Mesothelial cell of epicardium (in vitro differentiated cells): ENCODE results near the gene NELL1. TPM values are rescaled to one million over a fixed set of nuclear protein-coding genes. Genes with fewer than 3 reads are reported as not detected.
A peak's percentile ranks its signal among the peaks of the same experiment; 100 is the strongest.

Source experiments
- DNase-seq, 2 experiments: peaks; one replicate each; pipeline ENCODE4 v3.0.0; 2021; ENCODE audit warnings: low spot score in 2 of 2; ENCODE audit not compliant: unreplicated experiment in 2 of 2
- H3K27ac Mint-ChIP-seq: 2 replicates; pipeline ENCODE4 v1.8.0; 2021; ENCODE audit warnings: mixed read lengths
- H3K27me3 Mint-ChIP-seq: 2 replicates; pipeline ENCODE4 v1.8.0; 2021; ENCODE audit warnings: low read depth, mixed read lengths
- H3K36me3 Mint-ChIP-seq: 2 replicates; pipeline ENCODE4 v1.8.0; 2021; ENCODE audit warnings: mixed read lengths
- H3K4me1 Mint-ChIP-seq: 2 replicates; pipeline ENCODE4 v1.8.0; 2021; ENCODE audit warnings: mixed read lengths
- H3K4me3 Mint-ChIP-seq: 2 replicates; pipeline ENCODE4 v1.8.0; 2021; ENCODE audit warnings: mild to moderate bottlenecking, moderate library complexity, mixed read lengths
- H3K9me3 Mint-ChIP-seq: 2 replicates; pipeline ENCODE4 v1.8.0; 2021; ENCODE audit warnings: mixed read lengths
- total RNA-seq: library from RNA; stranded (reverse); gene quantifications from 3 replicates; pipeline ENCODE4 v1.2.1, GENCODE V29; 2021
- TF ChIP-seq, protein P1 (sequence below): fragments of 200-600 bp; sonication (generic); IDR thresholded peaks from one replicate; pipeline ENCODE4 v1.5.0; 2021; ENCODE audit warnings: antibody characterized with exemption; ENCODE audit not compliant: unreplicated experiment

Gene NELL1
- total RNA-seq, 1 donor from 2014 or later: 1.7 TPM

DNA sequence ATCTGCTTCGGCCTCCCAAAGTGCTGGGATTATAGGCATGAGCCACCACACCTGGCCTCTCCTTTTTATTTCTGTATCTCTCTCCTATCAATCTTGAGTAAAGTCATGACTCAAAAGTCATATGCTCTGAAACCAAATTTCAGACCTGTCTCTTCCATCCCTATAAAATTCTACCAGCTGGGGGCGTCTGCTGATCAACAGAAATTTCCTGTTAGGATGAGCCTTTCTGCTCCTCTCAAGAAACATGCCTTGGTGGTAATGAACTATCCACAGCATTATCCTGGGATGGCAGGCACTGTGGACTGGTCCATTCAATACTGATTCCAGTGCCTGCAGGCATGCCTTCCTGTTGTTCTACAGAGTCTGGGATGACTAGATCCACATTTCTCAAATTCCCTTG is 472.6 kb downstream of the NELL1 start:
- Mint-ChIP-seq H3K27ac (no peak overlapping the region), H3K9me3 (no peaks in the 10 kb centered on the region), H3K27me3 (peaks cover 11% of the 10 kb centered on the region), H3K4me1 (no peaks in the 10 kb centered on the region), H3K4me3 (no peak overlapping the region), H3K36me3 (no peaks in the 10 kb centered on the region)
- TF ChIP-seq, protein P1, sequence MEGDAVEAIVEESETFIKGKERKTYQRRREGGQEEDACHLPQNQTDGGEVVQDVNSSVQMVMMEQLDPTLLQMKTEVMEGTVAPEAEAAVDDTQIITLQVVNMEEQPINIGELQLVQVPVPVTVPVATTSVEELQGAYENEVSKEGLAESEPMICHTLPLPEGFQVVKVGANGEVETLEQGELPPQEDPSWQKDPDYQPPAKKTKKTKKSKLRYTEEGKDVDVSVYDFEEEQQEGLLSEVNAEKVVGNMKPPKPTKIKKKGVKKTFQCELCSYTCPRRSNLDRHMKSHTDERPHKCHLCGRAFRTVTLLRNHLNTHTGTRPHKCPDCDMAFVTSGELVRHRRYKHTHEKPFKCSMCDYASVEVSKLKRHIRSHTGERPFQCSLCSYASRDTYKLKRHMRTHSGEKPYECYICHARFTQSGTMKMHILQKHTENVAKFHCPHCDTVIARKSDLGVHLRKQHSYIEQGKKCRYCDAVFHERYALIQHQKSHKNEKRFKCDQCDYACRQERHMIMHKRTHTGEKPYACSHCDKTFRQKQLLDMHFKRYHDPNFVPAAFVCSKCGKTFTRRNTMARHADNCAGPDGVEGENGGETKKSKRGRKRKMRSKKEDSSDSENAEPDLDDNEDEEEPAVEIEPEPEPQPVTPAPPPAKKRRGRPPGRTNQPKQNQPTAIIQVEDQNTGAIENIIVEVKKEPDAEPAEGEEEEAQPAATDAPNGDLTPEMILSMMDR: no peak
- DNase-seq: no peak

DNA sequence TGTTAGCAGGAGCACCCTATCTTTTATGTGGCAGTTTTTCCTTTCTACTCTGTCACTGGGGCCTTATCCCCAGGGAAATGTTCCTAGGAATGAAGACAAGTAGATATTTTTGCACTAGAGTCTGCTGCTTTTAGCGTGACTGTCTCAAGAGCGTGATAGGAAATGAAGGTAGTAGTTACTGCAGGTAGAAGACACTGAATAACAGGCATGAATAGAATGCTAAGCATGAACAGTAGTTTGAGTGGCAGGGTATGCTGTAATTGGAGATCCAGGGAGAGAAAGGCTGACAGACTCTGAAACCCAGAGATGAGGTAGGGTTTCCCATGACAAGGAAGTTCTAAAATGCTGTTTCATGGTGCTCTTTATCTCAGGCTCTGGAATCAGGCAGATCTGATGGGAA is 475.1 kb downstream of the NELL1 start:
- Mint-ChIP-seq H3K27ac (no peak overlapping the region), H3K9me3 (no peaks in the 10 kb centered on the region), H3K36me3 (no peaks in the 10 kb centered on the region), H3K27me3 (peaks cover under 1% of the 10 kb centered on the region), H3K4me3 (no peak overlapping the region), H3K4me1 (no peaks in the 10 kb centered on the region)
- TF ChIP-seq, protein P1: no peak
- DNase-seq: no peak

DNA sequence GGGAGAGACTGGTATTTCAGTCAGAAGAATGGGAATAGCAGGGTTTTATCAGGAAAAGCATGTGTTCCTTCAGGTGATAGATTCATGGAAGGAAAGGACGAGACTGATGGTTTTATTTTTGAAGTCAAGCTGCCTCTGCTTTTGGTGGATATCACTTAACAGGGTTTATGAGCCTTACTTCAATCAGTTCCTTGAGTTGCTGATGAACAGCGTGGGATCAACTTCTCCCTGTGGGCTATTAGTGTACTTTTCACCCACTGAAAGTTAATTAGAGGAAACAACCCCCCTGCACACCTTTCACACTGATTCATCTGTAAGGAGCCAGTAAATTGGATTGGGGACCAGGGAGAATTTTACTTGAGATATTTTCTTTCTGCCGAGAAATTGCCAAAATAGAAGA is 479.0 kb downstream of the NELL1 start:
- H3K36me3 Mint-ChIP-seq: no peaks in the 10 kb centered on the region
- no peaks in the 10 kb centered on the region for H3K27me3 Mint-ChIP-seq
- no peak for DNase-seq
- H3K27ac Mint-ChIP-seq: no peak overlapping the region
- no peaks in the 10 kb centered on the region for H3K4me1 Mint-ChIP-seq
- no peaks in the 10 kb centered on the region for H3K9me3 Mint-ChIP-seq
- TF ChIP-seq, protein P1: no peak
- H3K4me3 Mint-ChIP-seq: no peak overlapping the region

DNA sequence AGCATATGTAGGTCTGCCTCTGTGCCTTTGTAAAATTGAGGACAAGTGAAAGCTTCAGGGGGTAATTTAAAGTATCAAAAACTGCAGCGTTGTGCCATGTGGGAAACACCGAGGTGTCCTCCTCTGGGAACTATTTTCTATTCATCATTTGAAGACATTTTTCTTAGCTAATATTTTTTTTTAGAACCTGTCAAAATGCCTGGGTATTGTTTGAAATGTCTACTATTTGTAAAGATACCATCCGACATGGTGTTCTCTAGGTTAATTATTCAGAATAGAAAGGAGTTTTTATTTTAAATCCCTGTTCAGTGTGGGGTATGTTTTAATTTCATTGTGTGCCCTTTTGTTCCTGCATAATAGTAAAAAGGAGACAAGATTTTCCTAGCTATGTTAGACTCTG is 490.8 kb downstream of the NELL1 start:
- no peaks in the 10 kb centered on the region for H3K9me3 Mint-ChIP-seq
- H3K4me1 Mint-ChIP-seq: no peaks in the 10 kb centered on the region
- no peak overlapping the region for H3K4me3 Mint-ChIP-seq
- DNase-seq: no peak
- H3K27ac Mint-ChIP-seq: no peak overlapping the region
- no peaks in the 10 kb centered on the region for H3K36me3 Mint-ChIP-seq
- H3K27me3 Mint-ChIP-seq: peaks cover 9% of the 10 kb centered on the region
- TF ChIP-seq, protein P1: no peak

DNA sequence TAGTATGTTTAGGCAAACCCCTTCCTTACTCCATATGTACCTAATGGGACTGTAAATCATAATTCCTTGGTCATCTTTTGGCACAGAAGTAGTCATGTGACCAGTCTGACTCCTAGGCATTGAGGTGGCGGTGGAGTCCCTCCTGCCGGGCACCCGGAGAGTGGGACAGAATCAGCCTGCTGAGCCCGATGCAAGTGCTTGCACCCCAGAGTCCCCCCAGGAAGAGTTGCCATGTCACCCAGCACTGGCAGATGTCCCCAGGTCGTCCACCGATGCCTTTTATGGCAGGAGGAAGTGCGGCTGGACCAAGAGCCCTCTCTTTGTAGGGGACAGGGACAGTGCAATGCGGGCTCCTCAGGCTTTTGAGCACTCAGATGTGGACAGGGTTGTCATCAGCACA is 500.3 kb downstream of the NELL1 start:
- Mint-ChIP-seq H3K4me3 (no peak overlapping the region), H3K27me3 (no peaks in the 10 kb centered on the region), H3K36me3 (no peaks in the 10 kb centered on the region), H3K9me3 (peaks cover 3% of the 10 kb centered on the region), H3K4me1 (no peaks in the 10 kb centered on the region), H3K27ac (no peak overlapping the region)
- no peak for DNase-seq
- TF ChIP-seq, protein P1: peak; percentile 2

DNA sequence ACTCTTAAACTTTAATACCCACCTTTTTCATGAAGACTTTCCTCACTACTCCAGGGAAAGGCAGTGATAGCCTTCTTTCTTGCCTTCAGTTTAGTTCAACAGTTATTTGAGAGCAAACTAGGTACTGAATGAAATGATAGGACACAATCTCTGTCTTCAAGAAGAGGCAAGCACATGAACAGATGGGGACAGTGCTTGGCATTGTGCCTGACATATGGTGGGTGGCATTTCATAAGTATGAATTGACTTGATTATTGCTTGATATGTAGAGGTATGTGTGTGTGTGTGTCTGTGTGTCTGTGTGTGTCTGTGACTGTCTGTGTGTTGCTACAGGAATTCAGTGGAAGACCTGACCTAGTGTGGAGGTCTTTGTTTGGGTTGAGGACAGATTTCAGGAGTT is 504.1 kb downstream of the NELL1 start:
- H3K27ac Mint-ChIP-seq: no peak overlapping the region
- H3K4me3 Mint-ChIP-seq: no peak overlapping the region
- H3K4me1 Mint-ChIP-seq: no peaks in the 10 kb centered on the region
- H3K9me3 Mint-ChIP-seq: no peaks in the 10 kb centered on the region
- no peak for DNase-seq
- H3K27me3 Mint-ChIP-seq: no peaks in the 10 kb centered on the region
- no peaks in the 10 kb centered on the region for H3K36me3 Mint-ChIP-seq
- TF ChIP-seq, protein P1: no peak
